WTC11 (cell line): ENCODE results near the gene MED26. TPM values are rescaled to one million over a fixed set of nuclear protein-coding genes. Genes with fewer than 3 reads are reported as not detected.
A peak's percentile ranks its signal among the peaks of the same experiment; 100 is the strongest.

Experiments used
- ATAC-seq: fragments of 200-7000 bp; cut with Tn5 transposase; 2 replicates; pipeline ENCODE4 v1.10.0; 2021; ENCODE audit warnings: mild to moderate bottlenecking, moderate library complexity
- CTCF ChIA-PET: fragments of 300-600 bp; sonication (Branson Sonifier 250); formaldehyde crosslinking; loops from one replicate; lab custom pipeline; 2021; ENCODE audit warnings: antibody characterized with exemption; lab: Charles Lee
- POLR2A ChIA-PET: fragments of 350-600 bp; sonication (Branson Sonifier 250); formaldehyde crosslinking; loops from one replicate; lab custom pipeline; 2021; ENCODE audit warnings: antibody characterized with exemption; lab: Charles Lee
- DNase-seq: peaks from one replicate; pipeline ENCODE4 v3.0.0; 2021; ENCODE audit warnings: low spot score
- H3K27ac Mint-ChIP-seq: 2 replicates; pipeline ENCODE4 v1.8.0; 2021; ENCODE audit warnings: mixed read lengths
- H3K27me3 Mint-ChIP-seq: 2 replicates; pipeline ENCODE4 v1.8.0; 2021; ENCODE audit warnings: low read depth, mild to moderate bottlenecking, moderate library complexity, mixed read lengths
- H3K36me3 Mint-ChIP-seq: 2 replicates; pipeline ENCODE4 v1.8.0; 2021; ENCODE audit warnings: mixed read lengths
- H3K4me1 Mint-ChIP-seq: 2 replicates; pipeline ENCODE4 v1.8.0; 2022; ENCODE audit warnings: mixed read lengths
- H3K4me3 Mint-ChIP-seq: 2 replicates; pipeline ENCODE4 v1.8.0; 2021; ENCODE audit warnings: mild to moderate bottlenecking, moderate library complexity, mixed read lengths
- H3K9me3 Mint-ChIP-seq: 2 replicates; pipeline ENCODE4 v1.8.0; 2021; ENCODE audit warnings: mixed read lengths
- E2F5 ChIP-seq: sonication (generic); formaldehyde crosslinking; IDR thresholded peaks from 2 replicates; pipeline ENCODE4 v1.8.1; 2022; ENCODE audit warnings: mild to moderate bottlenecking, moderate library complexity, missing genetic modification reagents
- ELF4 ChIP-seq: sonication (generic); formaldehyde crosslinking; IDR thresholded peaks from 2 replicates; pipeline ENCODE4 v1.8.1; 2022; ENCODE audit warnings: low read depth, mild to moderate bottlenecking, moderate library complexity, missing genetic modification reagents
- FOXP1 ChIP-seq: sonication (generic); formaldehyde crosslinking; IDR thresholded peaks from 2 replicates; pipeline ENCODE4 v1.8.0; 2022; ENCODE audit warnings: missing genetic modification reagents, mild to moderate bottlenecking, moderate library complexity, borderline replicate concordance
- GABPB1 ChIP-seq: sonication (generic); formaldehyde crosslinking; IDR thresholded peaks from 2 replicates; pipeline ENCODE4 v1.8.1; 2023; ENCODE audit warnings: mild to moderate bottlenecking, missing genetic modification reagents
- HMGXB4 ChIP-seq: sonication (generic); formaldehyde crosslinking; IDR thresholded peaks from 2 replicates; pipeline ENCODE4 v1.8.1; 2023; ENCODE audit warnings: mild to moderate bottlenecking, moderate library complexity, missing genetic modification reagents
- JUN ChIP-seq: sonication (generic); formaldehyde crosslinking; IDR thresholded peaks from 2 replicates; pipeline ENCODE4 v1.8.0; 2023; ENCODE audit warnings: mild to moderate bottlenecking, missing genetic modification reagents
- MAX ChIP-seq: sonication (generic); formaldehyde crosslinking; IDR thresholded peaks from 2 replicates; pipeline ENCODE4 v1.8.0; 2022; ENCODE audit warnings: mild to moderate bottlenecking, missing genetic modification reagents
- NR2C2 ChIP-seq: sonication (generic); formaldehyde crosslinking; IDR thresholded peaks from 2 replicates; pipeline ENCODE4 v1.8.0; 2022; ENCODE audit warnings: mild to moderate bottlenecking, missing genetic modification reagents
- NR3C1 ChIP-seq: sonication (generic); formaldehyde crosslinking; conservative IDR thresholded peaks from 2 replicates; pipeline ENCODE4 v1.8.1; 2023; ENCODE audit warnings: low read depth, mild to moderate bottlenecking, missing genetic modification reagents
- RELA ChIP-seq: sonication (generic); formaldehyde crosslinking; IDR thresholded peaks from 2 replicates; pipeline ENCODE4 v1.8.1; 2022; ENCODE audit warnings: missing genetic modification reagents, mild to moderate bottlenecking, borderline replicate concordance
- SP1 ChIP-seq: sonication (generic); formaldehyde crosslinking; conservative IDR thresholded peaks from 2 replicates; pipeline ENCODE4 v1.8.1; 2022; ENCODE audit warnings: missing genetic modification reagents
- TEAD1 ChIP-seq: sonication (generic); formaldehyde crosslinking; IDR thresholded peaks from 2 replicates; pipeline ENCODE4 v1.8.0; 2022; ENCODE audit warnings: mild to moderate bottlenecking, missing genetic modification reagents
- ZNF317 ChIP-seq: sonication (generic); formaldehyde crosslinking; IDR thresholded peaks from 2 replicates; pipeline ENCODE4 v1.8.1; 2023; ENCODE audit warnings: low read depth, mild to moderate bottlenecking, moderate library complexity, missing genetic modification reagents, borderline replicate concordance
- ZNF425 ChIP-seq: fragments of 250-450 bp; sonication (Bioruptor Pico); conservative IDR thresholded peaks from 2 replicates; pipeline ENCODE4 v1.9.0; 2021; ENCODE audit warnings: mild to moderate bottlenecking
- ZNF532 ChIP-seq: fragments of 250-450 bp; sonication (Bioruptor Pico); IDR thresholded peaks from 2 replicates; pipeline ENCODE4 v1.9.0; 2021; ENCODE audit warnings: mild to moderate bottlenecking, borderline replicate concordance
- total RNA-seq: library from RNA; stranded (reverse); gene quantifications from 3 replicates; pipeline ENCODE4 v1.2.3, GENCODE V29; 2021
- TF ChIP-seq, protein P1 (sequence below): fragments of 200-600 bp; IDR thresholded peaks from 2 replicates; pipeline ENCODE4 v1.8.0; 2022; ENCODE audit warnings: antibody characterized with exemption
- TF ChIP-seq, protein P2 (sequence below): fragments of 250-450 bp; sonication (Bioruptor Pico); IDR thresholded peaks from 2 replicates; pipeline ENCODE4 v2.1.2; 2022; ENCODE audit warnings: mild to moderate bottlenecking, moderate library complexity
- TF ChIP-seq, protein P3 (sequence below): sonication (generic); formaldehyde crosslinking; IDR thresholded peaks from 2 replicates; pipeline ENCODE4 v1.8.1; 2022; ENCODE audit warnings: low read depth, mild to moderate bottlenecking, moderate library complexity, missing genetic modification reagents, borderline replicate concordance

The MED26 gene
- total RNA-seq, 1 experiment from 2014 or later = 14.2 TPM

DNA sequence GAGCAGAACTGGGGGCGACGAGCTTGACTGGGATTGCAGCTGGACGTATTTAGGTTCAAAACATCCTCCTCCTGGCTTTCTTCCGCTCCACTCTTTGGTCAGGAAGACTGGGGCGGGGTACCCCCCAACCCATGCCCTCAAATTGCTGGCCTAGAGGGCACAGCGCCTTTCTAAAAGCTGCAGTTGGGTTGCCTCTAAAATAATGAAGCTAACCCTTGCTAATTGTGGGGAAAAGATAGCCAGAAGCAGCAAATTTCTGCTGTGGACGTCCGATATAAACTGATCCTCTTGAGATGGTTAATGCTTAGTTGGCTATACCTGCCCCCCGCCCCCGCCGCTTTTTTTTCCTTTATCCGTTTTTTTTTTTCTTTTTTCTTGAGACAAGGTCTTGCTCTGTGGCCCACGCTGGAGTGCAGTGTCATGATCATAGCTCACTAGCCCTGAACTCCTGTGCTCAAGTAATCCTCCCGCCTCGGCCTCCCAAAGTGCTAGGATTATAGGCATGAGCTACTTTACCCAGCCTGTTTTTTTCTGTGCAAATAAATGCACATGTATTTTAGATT, 85.0 kb downstream of the MED26 start (continued):
- no peak for TF ChIP-seq ZNF532 (CRISPR knock-in tag)

DNA sequence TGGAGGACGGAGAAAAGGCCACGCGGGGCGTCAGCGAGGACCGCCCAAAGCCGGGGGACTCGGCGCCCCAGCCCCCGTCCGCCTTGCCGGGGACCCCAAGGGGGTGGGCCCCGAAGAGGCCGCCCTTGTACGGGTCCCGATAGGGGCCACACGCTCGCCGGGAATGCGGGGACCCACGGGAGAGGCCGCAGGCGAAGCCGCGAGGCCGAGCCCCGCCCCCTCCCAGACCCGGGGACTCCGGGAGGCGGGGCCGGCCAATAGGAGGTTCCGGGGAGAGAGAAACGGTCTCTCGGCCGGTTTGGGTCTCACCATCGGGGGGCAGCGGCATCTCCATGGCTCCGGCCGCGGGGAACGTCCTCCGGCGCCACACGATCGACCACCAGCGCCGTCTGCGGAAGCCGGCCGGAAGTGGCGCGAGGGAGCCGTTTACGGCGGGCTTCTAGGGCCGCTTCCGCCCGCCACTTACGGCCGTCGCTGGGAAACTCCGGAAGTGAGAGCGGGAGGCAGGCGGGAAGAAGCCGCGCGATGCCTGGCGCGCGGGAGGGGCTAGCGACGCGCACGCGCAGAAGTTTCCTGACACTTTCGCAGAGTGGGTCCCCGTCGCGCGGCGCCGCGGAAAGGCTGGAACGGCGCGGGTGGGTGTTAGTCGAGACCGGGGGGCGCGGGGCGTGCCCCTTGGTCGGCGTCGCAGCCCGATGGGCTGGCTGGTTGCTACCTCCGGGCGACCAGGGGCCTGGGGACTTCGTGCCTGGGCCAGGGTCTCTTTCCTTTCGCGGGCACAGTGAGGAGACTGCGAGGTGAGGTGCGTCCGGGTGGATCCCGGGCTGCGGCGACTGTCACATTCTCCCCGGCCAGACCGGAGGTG, 85.7 kb downstream of the MED26 start, which contains the start of gene CHERP:
TSS of gene CHERP (minus strand) at position 393 of the 865 bp plus-strand sequence. CDS start at position 334, 59 bp downstream.
- Mint-ChIP-seq H3K4me1 (peaks cover 17% of the 10 kb centered on the region), H3K4me3 (peak within 1 kb of the TSS; percentile 89), H3K27ac (peak within 1 kb of the TSS; percentile 91), H3K36me3 (peaks cover 33% of the 10 kb centered on the region), H3K9me3 (no peaks in the 10 kb centered on the region), H3K27me3 (no peaks in the 10 kb centered on the region)
- ChIA-PET CTCF (no interaction called here), POLR2A (interaction anchor here (0.8 to 1.0 kb wide), 2 partner anchors 10 to 46 kb away, joined by 3 read pairs; no protein-coding TSS in a partner anchor)
- DNase-seq (peak; percentile 89), ATAC-seq (peak; percentile 86)
- TF ChIP-seq HMGXB4 (CRISPR knock-in tag) (peak; percentile 76; the same call in 1 of the 2 replicates), ELF4 (CRISPR knock-in tag) (0 out of 2 replicates have a peak, but pooled peaks have one; percentile 43), MAX (CRISPR knock-in tag) (peak; percentile 87), NR3C1 (CRISPR knock-in tag) (no peak), GABPB1 (CRISPR knock-in tag) (peak; percentile 88), JUN (CRISPR knock-in tag) (0 out of 2 replicates have a peak, but pooled peaks have one; percentile 43), ZNF317 (CRISPR knock-in tag) (no peak), FOXP1 (CRISPR knock-in tag) (peak; percentile 44; the same call in 1 of the 2 replicates), SP1 (CRISPR knock-in tag) (peak; percentile 90), E2F5 (CRISPR knock-in tag) (peak; percentile 98; the same call in 1 of the 2 replicates), NR2C2 (no peak), TEAD1 (0 out of 2 replicates have a peak, but pooled peaks have one; percentile 55), RELA (no peak), ZNF425 (CRISPR knock-in tag) (no peak)
- TF ChIP-seq, protein P1, sequence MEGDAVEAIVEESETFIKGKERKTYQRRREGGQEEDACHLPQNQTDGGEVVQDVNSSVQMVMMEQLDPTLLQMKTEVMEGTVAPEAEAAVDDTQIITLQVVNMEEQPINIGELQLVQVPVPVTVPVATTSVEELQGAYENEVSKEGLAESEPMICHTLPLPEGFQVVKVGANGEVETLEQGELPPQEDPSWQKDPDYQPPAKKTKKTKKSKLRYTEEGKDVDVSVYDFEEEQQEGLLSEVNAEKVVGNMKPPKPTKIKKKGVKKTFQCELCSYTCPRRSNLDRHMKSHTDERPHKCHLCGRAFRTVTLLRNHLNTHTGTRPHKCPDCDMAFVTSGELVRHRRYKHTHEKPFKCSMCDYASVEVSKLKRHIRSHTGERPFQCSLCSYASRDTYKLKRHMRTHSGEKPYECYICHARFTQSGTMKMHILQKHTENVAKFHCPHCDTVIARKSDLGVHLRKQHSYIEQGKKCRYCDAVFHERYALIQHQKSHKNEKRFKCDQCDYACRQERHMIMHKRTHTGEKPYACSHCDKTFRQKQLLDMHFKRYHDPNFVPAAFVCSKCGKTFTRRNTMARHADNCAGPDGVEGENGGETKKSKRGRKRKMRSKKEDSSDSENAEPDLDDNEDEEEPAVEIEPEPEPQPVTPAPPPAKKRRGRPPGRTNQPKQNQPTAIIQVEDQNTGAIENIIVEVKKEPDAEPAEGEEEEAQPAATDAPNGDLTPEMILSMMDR = no peak
- TF ChIP-seq, protein P2, sequence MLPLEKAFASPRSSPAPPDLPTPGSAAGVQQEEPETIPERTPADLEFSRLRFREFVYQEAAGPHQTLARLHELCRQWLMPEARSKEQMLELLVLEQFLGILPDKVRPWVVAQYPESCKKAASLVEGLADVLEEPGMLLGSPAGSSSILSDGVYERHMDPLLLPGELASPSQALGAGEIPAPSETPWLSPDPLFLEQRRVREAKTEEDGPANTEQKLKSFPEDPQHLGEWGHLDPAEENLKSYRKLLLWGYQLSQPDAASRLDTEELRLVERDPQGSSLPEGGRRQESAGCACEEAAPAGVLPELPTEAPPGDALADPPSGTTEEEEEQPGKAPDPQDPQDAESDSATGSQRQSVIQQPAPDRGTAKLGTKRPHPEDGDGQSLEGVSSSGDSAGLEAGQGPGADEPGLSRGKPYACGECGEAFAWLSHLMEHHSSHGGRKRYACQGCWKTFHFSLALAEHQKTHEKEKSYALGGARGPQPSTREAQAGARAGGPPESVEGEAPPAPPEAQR (CRISPR knock-in tag) = no peak
- TF ChIP-seq, protein P3, sequence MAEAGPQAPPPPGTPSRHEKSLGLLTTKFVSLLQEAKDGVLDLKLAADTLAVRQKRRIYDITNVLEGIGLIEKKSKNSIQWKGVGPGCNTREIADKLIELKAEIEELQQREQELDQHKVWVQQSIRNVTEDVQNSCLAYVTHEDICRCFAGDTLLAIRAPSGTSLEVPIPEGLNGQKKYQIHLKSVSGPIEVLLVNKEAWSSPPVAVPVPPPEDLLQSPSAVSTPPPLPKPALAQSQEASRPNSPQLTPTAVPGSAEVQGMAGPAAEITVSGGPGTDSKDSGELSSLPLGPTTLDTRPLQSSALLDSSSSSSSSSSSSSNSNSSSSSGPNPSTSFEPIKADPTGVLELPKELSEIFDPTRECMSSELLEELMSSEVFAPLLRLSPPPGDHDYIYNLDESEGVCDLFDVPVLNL (CRISPR knock-in tag) = peak; percentile 71; the same call in 1 of the 2 replicates
